Activated naive CD8-positive, alpha-beta T cell treated with anti-CD3 and anti-CD28 coated beads, Interleukin-2, amount 10 ng/mL, durations not matched to agents 7 days and 5 days (primary cell): ENCODE data around the gene AFF3. TPM values are rescaled to one million over a fixed set of nuclear protein-coding genes. Genes with fewer than 3 reads are reported as not detected.

Experiments used
- ATAC-seq: fragments of 150-1000 bp; cut with Tn5 transposase; one replicate; pipeline ENCODE4 v1.10.0; 2021; ENCODE audit warnings: low read depth, moderate library complexity
- POLR2A ChIA-PET: fragments of 350-600 bp; sonication (Branson Sonifier 250); formaldehyde crosslinking; loops from one replicate; lab custom pipeline; 2021; ENCODE audit warnings: antibody characterized with exemption; lab: Charles Lee
- DNase-seq: peaks from one replicate; pipeline ENCODE4 v3.0.0; 2021
- H3K27ac Mint-ChIP-seq: one replicate; pipeline ENCODE4 v1.8.0; 2022; ENCODE audit warnings: mild to moderate bottlenecking, mixed read lengths
- H3K27me3 Mint-ChIP-seq: one replicate; pipeline ENCODE4 v1.8.0; 2022; ENCODE audit warnings: mild to moderate bottlenecking, moderate library complexity, mixed read lengths
- H3K36me3 Mint-ChIP-seq: one replicate; pipeline ENCODE4 v1.8.0; 2021; ENCODE audit warnings: mild to moderate bottlenecking, mixed read lengths
- H3K4me1 Mint-ChIP-seq: one replicate; pipeline ENCODE4 v1.8.0; 2021; ENCODE audit warnings: mixed read lengths
- H3K4me3 Mint-ChIP-seq: one replicate; pipeline ENCODE4 v1.8.0; 2022; ENCODE audit warnings: mild to moderate bottlenecking, moderate library complexity, mixed read lengths
- H3K9me3 Mint-ChIP-seq: one replicate; pipeline ENCODE4 v1.8.0; 2021; ENCODE audit warnings: mixed read lengths
- total RNA-seq, 2 experiments: library from RNA; stranded (reverse); gene quantifications; one replicate each; pipeline ENCODE4 v1.2.3, GENCODE V29; 2021

The AFF3 gene
- total RNA-seq, 2 experiments from 2014 or later = 1.8 to 2.2 TPM

DNA sequence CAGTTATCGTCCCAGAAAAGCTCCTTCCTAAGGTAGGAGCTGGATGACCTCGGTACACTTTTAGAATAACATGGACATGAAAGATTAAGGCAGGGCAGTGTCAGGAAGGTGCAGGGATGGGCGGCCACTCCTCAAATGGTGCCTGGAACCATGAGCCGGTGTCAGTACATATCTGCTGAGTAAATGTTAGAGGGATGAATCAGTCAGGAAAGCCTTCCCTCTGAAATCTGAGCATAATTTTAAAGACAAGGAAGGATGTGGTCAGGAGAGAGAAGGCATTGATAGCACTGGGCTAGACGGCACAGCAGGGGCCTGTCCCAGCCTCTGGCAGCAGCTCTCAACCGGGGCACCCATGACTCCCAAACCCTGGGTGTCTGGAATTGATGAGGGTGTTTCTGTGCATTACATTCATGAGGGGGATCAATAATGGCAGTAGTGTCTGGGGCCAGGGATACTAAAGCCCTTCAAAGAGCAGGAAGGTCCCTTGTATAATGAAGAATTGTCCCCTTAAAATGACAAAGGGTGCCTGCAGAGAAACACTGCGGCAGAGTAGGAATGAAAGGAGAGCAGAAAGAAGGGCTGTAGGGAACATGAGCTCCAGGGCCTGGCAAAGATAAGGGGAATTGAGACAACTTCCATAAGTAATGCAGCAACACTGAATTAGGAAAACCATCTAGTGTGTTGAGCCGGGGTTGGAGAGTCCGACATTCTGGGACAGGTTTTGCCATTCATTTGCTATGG, 490.3 kb downstream of the AFF3 start:
- no peak overlapping the region for H3K27ac Mint-ChIP-seq
- POLR2A ChIA-PET = no interaction called here
- H3K9me3 Mint-ChIP-seq = no peaks in the 10 kb centered on the region
- H3K4me3 Mint-ChIP-seq = no peak overlapping the region
- ATAC-seq (no peak), DNase-seq (no peak)
- no peaks in the 10 kb centered on the region for H3K36me3 Mint-ChIP-seq
- H3K27me3 Mint-ChIP-seq = no peaks in the 10 kb centered on the region
- H3K4me1 Mint-ChIP-seq = no peaks in the 10 kb centered on the region

DNA sequence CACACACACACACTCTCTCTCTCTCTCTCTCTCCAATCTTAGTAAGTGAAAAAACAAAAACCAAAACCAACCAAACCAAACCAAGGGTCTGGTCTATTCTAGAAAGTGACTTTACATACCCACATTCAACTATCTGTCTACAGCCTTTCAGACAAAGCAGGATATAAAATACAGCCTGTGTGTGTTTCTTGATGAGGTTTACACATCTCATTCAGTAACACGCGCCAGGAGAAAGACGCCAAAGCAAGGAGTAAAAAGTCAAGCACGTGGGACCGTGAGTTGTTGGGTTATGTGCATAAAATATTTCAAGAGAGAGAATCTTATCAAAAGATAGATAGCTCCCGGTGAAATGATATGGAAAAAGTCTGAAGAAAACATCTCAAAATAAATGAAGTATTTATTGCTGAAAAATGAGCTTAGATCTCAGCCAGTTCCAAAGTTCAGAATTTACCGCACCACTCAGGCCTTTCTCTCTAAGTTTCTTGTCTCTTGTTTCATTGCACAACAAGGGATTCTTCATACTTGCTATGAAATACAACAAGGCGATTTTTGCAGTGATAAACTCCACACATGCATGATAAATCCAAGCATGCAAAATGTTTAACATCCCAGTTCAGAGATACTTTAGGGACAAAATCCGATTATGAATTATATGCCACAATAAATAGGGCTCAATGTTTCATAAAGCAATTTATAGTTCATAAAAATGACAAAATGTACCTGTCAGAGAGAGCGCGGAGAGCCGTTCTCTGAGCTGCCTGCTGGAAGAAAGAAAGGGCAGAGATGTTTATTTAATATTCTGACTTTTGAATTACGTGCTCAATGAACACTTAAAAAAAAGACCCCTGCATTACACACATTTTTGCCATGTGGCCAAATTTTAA, 493.2 kb downstream of the AFF3 start:
- ATAC-seq = no peak
- Mint-ChIP-seq H3K4me1 (no peaks in the 10 kb centered on the region), H3K9me3 (peaks cover 2% of the 10 kb centered on the region), H3K27me3 (no peaks in the 10 kb centered on the region), H3K4me3 (no peak overlapping the region), H3K27ac (no peak overlapping the region), H3K36me3 (no peaks in the 10 kb centered on the region)
- DNase-seq = no peak
- POLR2A ChIA-PET = no interaction called here

DNA sequence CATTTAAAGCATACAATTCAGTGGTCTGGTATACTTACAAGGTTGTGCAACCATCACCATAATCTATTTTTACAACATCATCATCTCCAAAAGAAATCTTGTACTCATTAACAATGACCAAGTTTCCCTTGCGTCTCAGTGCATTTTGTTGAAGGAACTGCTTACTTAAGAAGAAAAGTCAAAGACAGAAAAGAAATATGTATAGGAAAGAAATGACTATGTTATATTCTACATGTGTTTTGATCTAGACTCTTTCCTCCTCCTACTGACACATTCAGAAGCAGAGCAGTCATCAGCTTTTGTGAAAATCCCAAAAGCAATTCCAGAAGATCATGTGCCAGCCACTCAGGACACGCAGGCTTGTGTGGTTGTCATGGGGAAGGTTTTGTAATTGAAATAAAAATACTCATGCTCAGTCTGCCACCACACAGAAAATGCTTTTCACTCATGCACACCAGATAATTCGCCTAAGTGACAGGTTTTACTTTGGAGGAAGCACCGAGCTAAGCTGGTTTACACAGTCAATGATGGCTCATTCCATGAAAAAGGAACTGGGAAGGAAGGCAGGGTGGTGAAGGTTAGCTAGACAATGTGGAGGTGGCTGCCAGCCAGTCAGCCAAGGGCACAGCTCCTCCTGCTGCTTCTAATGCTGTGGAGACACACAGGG, 494.1 kb downstream of the AFF3 start:
- no peaks in the 10 kb centered on the region for H3K27me3 Mint-ChIP-seq
- H3K9me3 Mint-ChIP-seq = peaks cover 2% of the 10 kb centered on the region
- H3K27ac Mint-ChIP-seq = no peak overlapping the region
- POLR2A ChIA-PET = no interaction called here
- H3K4me1 Mint-ChIP-seq = no peaks in the 10 kb centered on the region
- ATAC-seq = no peak
- no peaks in the 10 kb centered on the region for H3K36me3 Mint-ChIP-seq
- H3K4me3 Mint-ChIP-seq = no peak overlapping the region
- DNase-seq = no peak

DNA sequence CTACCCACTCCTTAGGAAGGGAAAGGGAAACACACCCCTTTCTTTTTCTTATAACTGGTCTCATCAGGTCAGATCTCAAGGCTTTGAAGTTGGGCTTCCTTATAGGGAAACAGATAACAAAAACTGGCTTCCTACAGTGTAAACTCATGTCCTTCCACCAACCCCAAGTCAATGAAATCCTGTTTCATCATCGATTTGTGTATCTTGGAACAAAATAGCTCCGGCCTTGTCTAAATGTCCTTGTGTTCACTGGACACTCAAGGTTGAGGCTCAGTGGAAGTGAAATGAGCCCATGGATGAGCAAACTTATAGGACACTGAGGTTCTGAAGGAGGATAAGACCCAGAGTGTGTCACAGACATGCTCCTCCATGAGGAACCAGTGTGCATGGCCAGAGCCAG, 496.4 kb downstream of the AFF3 start:
- POLR2A ChIA-PET = no interaction called here
- Mint-ChIP-seq H3K9me3 (peaks cover 2% of the 10 kb centered on the region), H3K36me3 (no peaks in the 10 kb centered on the region), H3K4me3 (no peak overlapping the region), H3K27me3 (no peaks in the 10 kb centered on the region), H3K27ac (no peak overlapping the region), H3K4me1 (no peaks in the 10 kb centered on the region)
- ATAC-seq (no peak), DNase-seq (no peak)

DNA sequence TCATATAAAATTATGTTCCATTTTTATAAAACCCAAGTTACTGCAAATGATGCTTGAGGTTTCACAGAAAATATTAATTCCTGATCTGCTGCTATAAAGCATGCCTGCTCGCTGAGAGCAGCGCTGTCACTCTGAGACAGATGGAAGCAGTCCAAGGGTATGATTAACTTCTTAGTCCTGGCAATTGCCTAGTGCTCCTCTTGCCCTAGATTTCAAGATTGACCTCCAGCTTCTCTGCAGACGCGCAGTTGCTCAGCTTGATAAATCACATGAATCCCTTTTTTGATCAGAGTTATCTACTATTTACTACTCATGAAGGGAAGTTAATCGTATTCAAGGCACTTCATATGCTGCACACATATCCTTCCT, 498.0 kb downstream of the AFF3 start:
- no peak for ATAC-seq
- POLR2A ChIA-PET = no interaction called here
- H3K4me1 Mint-ChIP-seq = no peaks in the 10 kb centered on the region
- no peak for DNase-seq
- peaks cover 2% of the 10 kb centered on the region for H3K9me3 Mint-ChIP-seq
- H3K36me3 Mint-ChIP-seq = no peaks in the 10 kb centered on the region
- no peak overlapping the region for H3K4me3 Mint-ChIP-seq
- H3K27ac Mint-ChIP-seq = no peak overlapping the region
- no peaks in the 10 kb centered on the region for H3K27me3 Mint-ChIP-seq

DNA sequence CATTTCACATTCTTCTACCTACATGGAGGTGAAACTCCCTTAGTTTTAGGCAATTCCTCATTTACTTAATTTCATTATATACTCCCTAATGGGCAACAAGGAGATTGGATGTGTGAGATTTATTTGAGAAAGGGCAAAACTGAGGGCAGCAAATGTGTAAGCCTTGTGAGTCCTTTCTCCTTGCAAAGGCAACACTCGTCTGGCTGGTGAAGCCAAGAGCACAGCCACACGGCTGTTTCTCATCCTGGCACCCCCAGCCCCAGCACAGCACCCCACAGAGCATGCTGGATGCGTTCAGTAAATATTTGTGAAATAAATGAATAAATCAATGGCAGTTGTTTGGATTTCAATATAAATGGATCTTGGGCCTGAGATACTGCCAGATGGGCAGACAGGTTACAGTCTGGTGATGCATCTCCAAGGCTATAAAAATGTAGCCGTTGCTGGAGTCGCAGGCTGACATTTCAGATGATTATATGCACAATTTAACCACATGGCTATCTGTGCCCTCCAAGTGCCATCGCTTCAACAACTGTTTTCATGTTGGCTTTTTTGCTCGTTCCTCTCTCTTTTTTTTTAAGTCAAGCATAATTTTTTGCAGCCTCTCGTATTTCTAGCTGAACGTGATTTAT, 498.5 kb downstream of the AFF3 start:
- no peak for ATAC-seq
- H3K4me3 Mint-ChIP-seq = no peak overlapping the region
- POLR2A ChIA-PET = no interaction called here
- H3K4me1 Mint-ChIP-seq = no peaks in the 10 kb centered on the region
- peaks cover 2% of the 10 kb centered on the region for H3K9me3 Mint-ChIP-seq
- H3K36me3 Mint-ChIP-seq = no peaks in the 10 kb centered on the region
- no peaks in the 10 kb centered on the region for H3K27me3 Mint-ChIP-seq
- DNase-seq = no peak
- H3K27ac Mint-ChIP-seq = no peak overlapping the region

DNA sequence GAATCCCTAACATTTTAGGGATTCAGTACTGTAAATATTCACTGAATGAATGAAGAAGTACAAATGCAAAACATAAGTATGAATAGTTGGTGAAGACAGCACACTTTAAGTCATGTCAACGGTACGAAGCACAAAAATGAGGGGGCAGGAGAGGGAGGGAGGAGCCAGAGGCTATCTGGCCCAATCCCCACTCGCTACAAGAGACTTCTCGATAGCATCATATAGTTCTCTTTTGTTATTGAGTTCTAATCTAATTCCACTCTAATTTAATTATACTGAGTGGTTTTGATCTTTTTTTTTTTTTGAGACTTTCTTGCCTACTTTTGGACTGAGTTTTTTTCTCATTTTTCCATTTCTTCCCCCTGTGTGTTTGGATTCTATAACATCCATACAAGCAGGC, 500.4 kb downstream of the AFF3 start:
- no peak for ATAC-seq
- Mint-ChIP-seq H3K27me3 (peaks cover 6% of the 10 kb centered on the region), H3K9me3 (peaks cover 2% of the 10 kb centered on the region), H3K4me3 (no peak overlapping the region), H3K36me3 (no peaks in the 10 kb centered on the region), H3K27ac (no peak overlapping the region), H3K4me1 (no peaks in the 10 kb centered on the region)
- POLR2A ChIA-PET = no interaction called here
- no peak for DNase-seq

DNA sequence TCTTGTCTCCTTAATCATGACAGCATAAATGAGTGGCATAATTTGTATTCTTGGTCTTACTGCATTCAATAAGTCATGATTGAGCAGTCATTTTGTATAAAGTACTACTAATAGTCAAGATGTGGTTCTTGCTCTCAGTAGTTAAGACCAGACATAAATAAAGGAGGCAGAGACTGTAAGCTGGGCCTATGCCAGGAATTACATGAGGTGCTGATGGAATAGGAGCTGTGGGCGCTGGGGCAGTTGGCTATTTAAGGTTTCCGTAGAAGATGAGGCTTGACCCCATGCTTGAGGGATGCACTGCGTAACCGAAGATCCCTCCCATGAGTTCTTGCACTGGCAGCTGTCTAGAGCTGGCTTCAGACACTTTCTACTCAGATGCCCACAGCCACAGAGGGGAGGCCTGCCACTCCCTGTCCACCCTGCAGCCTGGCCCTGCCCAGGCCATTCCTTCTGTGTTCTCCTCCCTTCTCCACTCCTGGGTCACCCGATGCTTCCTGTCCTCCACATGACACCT, 501.7 kb downstream of the AFF3 start:
- ATAC-seq = no peak
- POLR2A ChIA-PET = no interaction called here

DNA sequence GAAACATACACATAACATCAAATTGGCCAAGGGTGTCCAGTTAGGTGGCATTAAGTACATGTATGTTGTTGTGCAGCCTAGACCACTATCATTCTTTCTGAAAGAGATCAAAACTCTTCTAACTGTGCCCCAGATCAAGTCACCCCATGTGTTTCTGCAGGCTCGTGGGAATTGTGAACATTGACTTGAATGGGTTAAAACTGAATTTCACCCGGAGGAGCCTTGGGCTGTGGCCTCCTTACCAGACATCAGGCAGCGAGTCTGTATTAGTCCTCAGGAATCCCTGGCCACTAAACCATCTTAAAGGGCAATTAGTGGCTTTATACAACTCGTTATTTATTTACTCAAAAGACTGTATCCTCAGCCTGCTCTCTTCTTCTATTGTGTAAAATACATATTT, 503.6 kb downstream of the AFF3 start:
- H3K4me1 Mint-ChIP-seq = no peaks in the 10 kb centered on the region
- POLR2A ChIA-PET = no interaction called here
- no peaks in the 10 kb centered on the region for H3K36me3 Mint-ChIP-seq
- peaks cover 8% of the 10 kb centered on the region for H3K27me3 Mint-ChIP-seq
- H3K4me3 Mint-ChIP-seq = no peak overlapping the region
- DNase-seq (no peak), ATAC-seq (no peak)
- H3K9me3 Mint-ChIP-seq = peaks cover 2% of the 10 kb centered on the region
- no peak overlapping the region for H3K27ac Mint-ChIP-seq

More for the DNA sequence above, 501.7 kb downstream of the AFF3 start:
- no peaks in the 10 kb centered on the region for H3K36me3 Mint-ChIP-seq
- H3K4me3 Mint-ChIP-seq = no peak overlapping the region
- no peak overlapping the region for H3K27ac Mint-ChIP-seq
- no peaks in the 10 kb centered on the region for H3K4me1 Mint-ChIP-seq
- no peaks in the 10 kb centered on the region for H3K9me3 Mint-ChIP-seq
- DNase-seq = no peak
- H3K27me3 Mint-ChIP-seq = peaks cover 8% of the 10 kb centered on the region

DNA sequence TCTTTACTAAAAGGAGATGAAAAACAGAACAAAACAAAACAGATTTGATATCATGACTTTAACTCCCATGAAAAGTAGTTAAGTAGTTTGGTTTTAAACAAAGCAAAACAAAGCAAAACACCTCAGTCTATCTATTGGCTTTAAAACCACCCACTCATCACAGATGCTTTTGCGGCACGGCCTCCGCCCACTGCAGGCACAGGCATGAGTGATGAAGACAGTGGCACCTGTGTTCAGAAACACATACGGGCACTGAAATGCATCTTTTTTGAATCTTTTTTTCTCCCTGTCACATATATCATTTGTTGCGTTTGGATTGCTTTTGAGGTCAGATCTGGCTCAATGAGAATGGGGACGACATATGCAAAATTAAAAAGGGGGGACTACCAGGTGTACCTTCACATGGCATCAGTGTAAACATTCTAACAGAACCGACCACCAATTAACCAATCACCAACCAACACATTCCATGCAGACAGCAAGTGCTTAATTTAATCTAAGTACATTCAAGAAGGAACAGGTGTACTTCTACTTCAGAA, 505.2 kb downstream of the AFF3 start:
- POLR2A ChIA-PET = interaction anchor here (0.7 kb wide), 1 partner anchor 198 kb away, joined by 3 read pairs; no protein-coding TSS in a partner anchor
- H3K27ac Mint-ChIP-seq = no peak overlapping the region
- ATAC-seq (no peak), DNase-seq (no peak)
- no peaks in the 10 kb centered on the region for H3K4me1 Mint-ChIP-seq
- H3K4me3 Mint-ChIP-seq = no peak overlapping the region
- H3K36me3 Mint-ChIP-seq = no peaks in the 10 kb centered on the region
- peaks cover 8% of the 10 kb centered on the region for H3K27me3 Mint-ChIP-seq
- peaks cover 7% of the 10 kb centered on the region for H3K9me3 Mint-ChIP-seq

DNA sequence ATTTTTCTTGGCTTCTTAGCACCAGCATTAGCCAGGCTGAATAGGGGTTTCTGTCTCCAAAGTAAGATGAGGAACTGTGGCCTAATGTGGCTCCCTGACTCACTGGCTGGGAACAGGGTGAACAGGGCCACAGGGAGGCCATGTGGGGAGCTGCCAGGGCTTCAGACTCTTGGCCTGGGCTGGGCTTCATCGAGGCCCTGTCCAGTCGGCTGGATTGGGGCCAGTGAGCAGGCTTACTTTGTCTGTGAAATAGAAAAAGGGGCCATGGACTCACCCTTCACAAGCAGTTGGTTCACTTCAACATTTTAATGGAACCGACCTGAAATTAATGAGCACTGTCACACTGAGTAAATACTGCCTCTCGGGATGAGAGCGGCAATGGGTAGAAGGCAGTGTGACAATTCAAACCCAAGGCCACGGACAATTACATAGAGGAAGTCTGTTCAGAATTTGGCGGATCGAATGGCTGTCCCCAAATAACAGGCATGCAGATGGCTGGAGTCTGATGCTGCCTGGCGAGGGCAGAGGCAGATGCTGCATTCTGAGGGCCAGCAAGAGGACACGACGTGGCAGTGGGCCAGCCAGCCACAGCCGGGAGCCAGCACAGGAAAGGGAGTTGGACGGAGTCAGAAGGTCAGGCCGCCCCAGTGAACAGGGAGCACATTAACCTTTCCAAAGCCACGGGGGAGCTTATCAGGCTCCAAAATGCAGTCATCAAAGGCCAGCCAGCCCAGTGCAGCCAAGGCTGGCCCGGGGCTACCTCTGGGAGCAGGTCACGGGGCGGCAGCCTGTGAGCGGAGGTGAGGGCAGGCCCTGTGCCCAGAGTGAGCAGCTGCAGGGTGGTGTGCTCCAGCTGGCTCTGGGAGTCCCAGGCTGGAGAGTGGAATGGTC, 506.0 kb downstream of the AFF3 start:
- Mint-ChIP-seq H3K27ac (no peak overlapping the region), H3K27me3 (peaks cover 8% of the 10 kb centered on the region), H3K36me3 (no peaks in the 10 kb centered on the region), H3K4me1 (no peaks in the 10 kb centered on the region), H3K9me3 (peaks cover 7% of the 10 kb centered on the region), H3K4me3 (no peak overlapping the region)
- ATAC-seq = no peak
- POLR2A ChIA-PET = no interaction called here
- DNase-seq = no peak

DNA sequence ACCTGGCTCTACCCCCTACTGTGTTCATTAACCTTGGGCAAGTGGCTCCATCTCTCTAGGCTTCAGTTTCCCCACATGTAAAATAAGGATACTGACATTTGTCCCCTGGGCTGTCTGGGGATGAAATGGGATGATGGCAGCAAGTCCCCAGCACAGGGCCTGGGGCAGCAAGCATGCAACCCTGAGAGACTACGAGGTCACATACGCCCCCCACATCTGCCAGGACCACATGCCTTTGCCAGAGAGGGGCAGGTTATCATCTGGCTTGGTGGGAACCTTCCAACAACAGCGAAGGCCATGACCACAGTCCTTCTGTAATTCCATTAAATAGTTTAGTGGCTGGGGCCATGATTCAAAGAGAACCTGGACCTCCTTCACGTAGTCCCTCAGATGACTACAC, 506.7 kb downstream of the AFF3 start:
- H3K4me1 Mint-ChIP-seq = no peaks in the 10 kb centered on the region
- ATAC-seq (no peak), DNase-seq (no peak)
- POLR2A ChIA-PET = no interaction called here
- H3K27me3 Mint-ChIP-seq = peaks cover 8% of the 10 kb centered on the region
- no peak overlapping the region for H3K27ac Mint-ChIP-seq
- no peaks in the 10 kb centered on the region for H3K36me3 Mint-ChIP-seq
- H3K4me3 Mint-ChIP-seq = no peak overlapping the region
- peaks cover 7% of the 10 kb centered on the region for H3K9me3 Mint-ChIP-seq
